IMR-90 (cell line): ENCODE measurements around the gene OR10G2. TPM values are rescaled to one million over a fixed set of nuclear protein-coding genes. Genes with fewer than 3 reads are reported as not detected.

Source experiments
- ATAC-seq: fragments of 200-7000 bp; cut with Tn5 transposase; 2 replicates; pipeline ENCODE4 v1.9.1; 2020; ENCODE audit warnings: low read depth, mild to moderate bottlenecking, moderate library complexity
- BruUV-seq: library from RNA; stranded (reverse); fragments of 400-500 nt; replicated peaks from 2 replicates; lab custom pipeline; 2021; lab: Mats Ljungman, UMichigan
- CTCF ChIA-PET: fragments of 300-600 bp; formaldehyde crosslinking; extraction: SDS; loops from one replicate; lab custom pipeline; 2021; ENCODE audit warnings: antibody characterized with exemption; lab: Yijun Ruan, JAX
- POLR2A ChIA-PET: fragments of 300-600 bp; sonication (Branson Sonifier 250); formaldehyde crosslinking; loops from one replicate; lab custom pipeline; 2022; ENCODE audit warnings: antibody characterized with exemption; ENCODE audit not compliant: unreplicated experiment; lab: Charles Lee
- DNase-seq: peaks from one replicate; pipeline ENCODE4 v3.0.0; 2013
- H2AFZ ChIP-seq: replicated peaks from 2 replicates; pipeline ENCODE3; 2013; ENCODE audit warnings: low read length, mild to moderate bottlenecking; ENCODE audit not compliant: poor library complexity
- H2AK5ac ChIP-seq: 2 replicates; pipeline ENCODE4 v1.6.1; 2013; ENCODE audit warnings: low read depth, low read length, inconsistent platforms
- H2AK9ac ChIP-seq: replicated peaks from 2 replicates; pipeline ENCODE3; 2013; ENCODE audit warnings: mild to moderate bottlenecking, low read depth, low read length, moderate library complexity; ENCODE audit not compliant: poor library complexity
- H2BK120ac ChIP-seq: 2 replicates; pipeline ENCODE4 v1.6.1; 2013; ENCODE audit warnings: low read depth, low read length, inconsistent platforms
- H2BK15ac ChIP-seq: 3 replicates; pipeline ENCODE4 v1.6.1; 2013; ENCODE audit warnings: low read depth, low read length, inconsistent platforms
- H2BK20ac ChIP-seq: 2 replicates; pipeline ENCODE4 v1.6.1; 2013; ENCODE audit warnings: low read depth, mild to moderate bottlenecking, inconsistent platforms, low read length, moderate library complexity
- H2BK5ac ChIP-seq: 2 replicates; pipeline ENCODE4 v1.6.1; 2013; ENCODE audit warnings: mild to moderate bottlenecking, low read depth, low read length, inconsistent platforms; ENCODE audit not compliant: poor library complexity, severe bottlenecking
- H3K14ac ChIP-seq: replicated peaks from 2 replicates; pipeline ENCODE4 v1.6.1; 2013; ENCODE audit warnings: low read depth, low read length, inconsistent platforms
- H3K18ac ChIP-seq: 2 replicates; pipeline ENCODE4 v1.6.1; 2013; ENCODE audit warnings: low read depth, low read length, control low read depth
- H3K23ac ChIP-seq: 2 replicates; pipeline ENCODE4 v1.6.1; 2013; ENCODE audit warnings: low read depth, low read length, inconsistent platforms
- H3K27ac ChIP-seq: 2 replicates; pipeline ENCODE4 v1.5.1; 2013; ENCODE audit warnings: mild to moderate bottlenecking, control low read depth, low read length; ENCODE audit not compliant: insufficient read depth
- H3K27me3 ChIP-seq: 2 replicates; pipeline ENCODE4 v1.6.1; 2013; ENCODE audit warnings: low read length; ENCODE audit not compliant: control insufficient read depth, insufficient read depth
- H3K36me3 ChIP-seq: 2 replicates; pipeline ENCODE4 v1.6.1; 2013; ENCODE audit warnings: low read length, mixed read lengths; ENCODE audit not compliant: control insufficient read depth, insufficient read depth
- H3K4ac ChIP-seq: 2 replicates; pipeline ENCODE4 v1.6.1; 2013; ENCODE audit warnings: low read depth, low read length, inconsistent platforms
- H3K4me1 ChIP-seq: 2 replicates; pipeline ENCODE4 v1.6.1; 2013; ENCODE audit warnings: low read length, mixed read lengths; ENCODE audit not compliant: control insufficient read depth, insufficient read depth
- H3K4me2 ChIP-seq: 2 replicates; pipeline ENCODE4 v1.6.1; 2013; ENCODE audit warnings: low read depth, mild to moderate bottlenecking, control low read depth, low read length, moderate library complexity
- H3K4me3 ChIP-seq: 2 replicates; pipeline ENCODE4 v1.5.1; 2013; ENCODE audit warnings: low read depth, mild to moderate bottlenecking, control low read depth, low read length, moderate library complexity; ENCODE audit not compliant: insufficient read depth
- H3K56ac ChIP-seq: 2 replicates; pipeline ENCODE4 v1.6.1; 2013; ENCODE audit warnings: low read length, inconsistent platforms; ENCODE audit not compliant: insufficient read depth; ENCODE audit errors: extremely low read depth
- H3K79me1 ChIP-seq, 2 experiments: 2 replicates each; pipeline ENCODE4 v1.6.1; 2013; ENCODE audit warnings: low read length in 2 of 2, inconsistent platforms in 1 of 2, low read depth in 1 of 2
- H3K9ac ChIP-seq: 2 replicates; pipeline ENCODE4 v1.6.1; 2013; ENCODE audit warnings: low read depth, low read length, control low read depth
- H3K9me1 ChIP-seq: 2 replicates; pipeline ENCODE4 v1.6.1; 2013; ENCODE audit warnings: low read length, inconsistent platforms; ENCODE audit not compliant: insufficient read depth
- H3K9me3 ChIP-seq: 2 replicates; pipeline ENCODE4 v1.6.1; 2013; ENCODE audit warnings: low read length; ENCODE audit not compliant: control insufficient read depth, insufficient read depth
- H4K20me1 ChIP-seq: 2 replicates; pipeline ENCODE4 v1.6.1; 2013; ENCODE audit warnings: low read length, inconsistent platforms; ENCODE audit not compliant: insufficient read depth
- H4K5ac ChIP-seq: 2 replicates; pipeline ENCODE4 v1.6.1; 2013; ENCODE audit warnings: mild to moderate bottlenecking, low read depth, low read length, control low read depth
- H4K8ac ChIP-seq, 2 experiments: 2 replicates each; pipeline ENCODE4 v1.6.1; 2013; ENCODE audit warnings: low read depth in 2 of 2, low read length in 2 of 2, control low read depth in 1 of 2, inconsistent platforms in 1 of 2
- H4K91ac ChIP-seq: 2 replicates; pipeline ENCODE4 v1.6.1; 2013; ENCODE audit warnings: low read depth, low read length, inconsistent platforms; ENCODE audit not compliant: insufficient read depth
- BHLHE40 ChIP-seq: fragments of 150-350 bp; IDR thresholded peaks from 2 replicates; pipeline ENCODE4 v1.6.1; 2016; ENCODE audit warnings: mild to moderate bottlenecking, low read depth, low read length
- CEBPB ChIP-seq: IDR thresholded peaks from 2 replicates; pipeline ENCODE4 v1.6.1; 2012; ENCODE audit warnings: low read depth, low read length, improper control_type of control experiment
- CHD1 ChIP-seq: IDR thresholded peaks from 2 replicates; pipeline ENCODE4 v1.6.1; 2012; ENCODE audit warnings: low read depth, low read length, improper control_type of control experiment
- CTCF ChIP-seq: conservative IDR thresholded peaks from 2 replicates; pipeline ENCODE4 v1.5.1; 2012; ENCODE audit warnings: mild to moderate bottlenecking, low read depth, low read length, improper control_type of control experiment
- ELK1 ChIP-seq: fragments of 150-350 bp; IDR thresholded peaks from 2 replicates; pipeline ENCODE4 v1.6.1; 2016; ENCODE audit warnings: low read depth, mild to moderate bottlenecking, low read length, moderate library complexity, borderline replicate concordance
- FOS ChIP-seq: fragments of 150-350 bp; IDR thresholded peaks from 2 replicates; pipeline ENCODE4 v1.6.1; 2016; ENCODE audit warnings: low read depth, low read length
- MAFK ChIP-seq: IDR thresholded peaks from 2 replicates; pipeline ENCODE4 v1.6.1; 2012; ENCODE audit warnings: low read depth, low read length, improper control_type of control experiment
- MAZ ChIP-seq: IDR thresholded peaks from 2 replicates; pipeline ENCODE4 v1.6.1; 2012; ENCODE audit warnings: low read depth, mild to moderate bottlenecking, low read length, improper control_type of control experiment, moderate library complexity, borderline replicate concordance
- MXI1 ChIP-seq: IDR thresholded peaks from 2 replicates; pipeline ENCODE4 v1.6.1; 2012; ENCODE audit warnings: low read depth, mild to moderate bottlenecking, low read length, moderate library complexity, borderline replicate concordance
- NFE2L2 ChIP-seq: fragments of 150-350 bp; IDR thresholded peaks from 2 replicates; pipeline ENCODE4 v1.6.1; 2016; ENCODE audit warnings: low read depth, mild to moderate bottlenecking, low read length
- POLR2A ChIP-seq: IDR thresholded peaks from 2 replicates; pipeline ENCODE4 v1.6.1; 2012; ENCODE audit warnings: mild to moderate bottlenecking, low read depth, low read length
- RAD21 ChIP-seq: IDR thresholded peaks from 2 replicates; pipeline ENCODE4 v1.6.1; 2012; ENCODE audit warnings: low read length, improper control_type of control experiment
- RCOR1 ChIP-seq: IDR thresholded peaks from 2 replicates; pipeline ENCODE4 v1.6.1; 2012; ENCODE audit warnings: mild to moderate bottlenecking, low read length, improper control_type of control experiment; ENCODE audit not compliant: insufficient replicate concordance
- RFX5 ChIP-seq: IDR thresholded peaks from 2 replicates; pipeline ENCODE4 v1.8.0; 2012; ENCODE audit warnings: low read depth, mild to moderate bottlenecking, low read length, moderate library complexity
- SMC3 ChIP-seq: fragments of 150-350 bp; IDR thresholded peaks from 2 replicates; pipeline ENCODE4 v1.6.1; 2016; ENCODE audit warnings: low read depth, mild to moderate bottlenecking, antibody characterized with exemption, low read length, moderate library complexity
- USF2 ChIP-seq: fragments of 150-350 bp; IDR thresholded peaks from 2 replicates; pipeline ENCODE4 v1.6.1; 2017; ENCODE audit warnings: mild to moderate bottlenecking, antibody characterized with exemption, low read length, low read depth
- WGBS, 2 experiments: methylation state at CpG; one replicate each; pipeline versions ENCODE4 v1.1.5 to v1.1.7; 2013; ENCODE audit warnings: missing lambda C conversion rate in 2 of 2; ENCODE audit not compliant: insufficient read length in 1 of 2; ENCODE audit errors: extremely low coverage in 2 of 2; 5-methylcytosine and 5-hydroxymethylcytosine counted together
- dilution Hi-C: fragments of 300-500 bp; cut with HindIII; formaldehyde crosslinking; loops from one replicate; pipeline ENCODE4 v1.14.3; 2018; ENCODE audit warnings: low sequenced_read_pairs; ENCODE audit not compliant: unreplicated experiment
- in situ Hi-C: fragments of 300-500 bp; cut with MboI; formaldehyde crosslinking; loops from 3 replicates; pipeline ENCODE4 v1.14.3; 2019; ENCODE audit warnings: low sequenced_read_pairs, inconsistent platforms, mixed read lengths
- intact Hi-C: fragments of 100-400 bp; cut with micrococcal nuclease; formaldehyde crosslinking; loops from 2 replicates; pipeline ENCODE4 v1.10.0; 2022
- polyA plus RNA-seq, 3 experiments: library from polyadenylated mRNA; depleted of rRNA; stranded (reverse); fragments of >200 nt; gene quantifications; 2 replicates each; pipeline ENCODE4 v1.2.3, GENCODE V29; 2012; ENCODE audit warnings: low replicate concordance in 1 of 3
- total RNA-seq: library from RNA; depleted of rRNA; stranded (reverse); fragments of >200 nt; gene quantifications from 2 replicates; pipeline ENCODE4 v1.2.3, GENCODE V29; 2012

The OR10G2 gene
- total and polyA plus RNA-seq, 2 of the 4 experiments (the other 2 are of a cell fraction) = not detected

- H3K23ac ChIP-seq = no peak overlapping the region
- no peak overlapping the region for H3K4me3 ChIP-seq
- dilution Hi-C loops = no loop called here
- no peak for ATAC-seq
- H3K56ac ChIP-seq = no peak overlapping the region
- no peak overlapping the region for H3K18ac ChIP-seq
- no peak overlapping the region for H3K4ac ChIP-seq
- no peak overlapping the region for H4K5ac ChIP-seq
- ChIA-PET CTCF (no interaction called here), POLR2A (no interaction called here)
- BruUV-seq = no TSS peak
- H3K4me1 ChIP-seq = no peaks in the 10 kb centered on the region
- H2AFZ ChIP-seq = no peak overlapping the region
- H2BK15ac ChIP-seq = no peak overlapping the region
- no peaks in the 10 kb centered on the region for H3K9me3 ChIP-seq
- in situ Hi-C loops = no loop called here
- WGBS, 2 experiments = no CpG with 5 or more reads among the region's 3 CpGs
- no peaks in the 10 kb centered on the region for H4K20me1 ChIP-seq
- no peak for DNase-seq
- H4K91ac ChIP-seq = no peak overlapping the region
- H2AK9ac ChIP-seq = no peak overlapping the region
- no peak overlapping the region for H2AK5ac ChIP-seq
- H3K14ac ChIP-seq = no peak overlapping the region
- H3K27me3 ChIP-seq = no peaks in the 10 kb centered on the region
- TF ChIP-seq USF2 = no peak
- TF ChIP-seq SMC3 = no peak
- no peak for TF ChIP-seq CTCF
- no peak for TF ChIP-seq CHD1
- TF ChIP-seq RCOR1 = no peak
- TF ChIP-seq NFE2L2 = no peak
- TF ChIP-seq MAZ = no peak
- no peak for TF ChIP-seq ELK1
- no peak for TF ChIP-seq RAD21
- TF ChIP-seq MXI1 = no peak
- no peak for TF ChIP-seq FOS
- no peak for TF ChIP-seq CEBPB
- no peak for TF ChIP-seq RFX5
- no peak for TF ChIP-seq POLR2A
- TF ChIP-seq BHLHE40 = no peak
- TF ChIP-seq MAFK = no peak
- H3K9me1 ChIP-seq = no peaks in the 10 kb centered on the region
- H2BK5ac ChIP-seq = no peak overlapping the region
- H2BK120ac ChIP-seq = no peak overlapping the region
- intact Hi-C loops = no loop called here
- no peak overlapping the region for H3K27ac ChIP-seq
- H3K9ac ChIP-seq = no peak overlapping the region
- H4K8ac ChIP-seq = no peak overlapping the region
- no peak overlapping the region for H3K4me2 ChIP-seq
- H3K79me1 ChIP-seq = no peaks in the 10 kb centered on the region
- no peak overlapping the region for H2BK20ac ChIP-seq
- no peaks in the 10 kb centered on the region for H3K36me3 ChIP-seq
These were observed 3.7 kb downstream of the OR10G2 start for GRCh38 chr14:21631084-21631483.
